RPMI8226 (cell line): Measurements from ENCODE around the gene SLC35G1.

ENCODE experiments used
- DNase-seq: peaks from one replicate; pipeline ENCODE4 v3.0.0-alpha.2; 2015

Gene SLC35G1

GRCh38 chr10:93894516-93895378 is 969 bp downstream of the SLC35G1 start:
- DNase-seq, result no peak

DNA sequence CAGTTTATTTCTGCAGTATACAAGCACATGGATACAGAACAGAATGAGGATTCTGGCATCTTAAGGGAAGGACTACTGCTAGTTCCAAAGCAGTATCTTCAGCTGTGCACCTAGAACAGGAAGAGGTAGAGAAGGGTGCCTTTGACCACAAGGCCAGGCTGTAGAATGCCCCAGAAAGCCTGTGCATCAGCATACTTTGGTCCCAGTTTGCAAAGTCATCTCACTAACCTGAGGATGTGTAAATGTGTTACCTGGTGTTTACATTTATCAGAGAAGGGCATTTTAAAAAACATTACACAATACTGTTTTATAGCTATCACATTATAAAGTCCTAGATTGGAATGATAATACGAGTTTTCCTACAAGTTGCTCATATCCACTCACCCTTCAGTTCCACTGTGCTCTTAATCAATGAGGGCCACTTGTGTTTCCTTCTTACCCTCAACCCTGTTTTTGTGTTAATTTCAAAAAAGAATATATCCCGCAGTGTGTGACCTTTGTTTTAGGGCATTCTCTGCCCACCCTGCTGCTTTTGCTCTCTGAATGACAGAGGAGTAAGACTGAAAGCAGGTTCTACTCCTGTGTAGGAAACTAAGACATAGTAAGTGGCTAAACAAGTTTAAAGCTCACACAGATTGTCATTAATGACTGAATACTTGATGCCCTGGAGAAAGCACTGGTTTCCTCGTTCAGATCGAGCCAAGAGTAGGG is 3.4 kb downstream of the SLC35G1 start:
- DNase-seq, result no peak

DNA sequence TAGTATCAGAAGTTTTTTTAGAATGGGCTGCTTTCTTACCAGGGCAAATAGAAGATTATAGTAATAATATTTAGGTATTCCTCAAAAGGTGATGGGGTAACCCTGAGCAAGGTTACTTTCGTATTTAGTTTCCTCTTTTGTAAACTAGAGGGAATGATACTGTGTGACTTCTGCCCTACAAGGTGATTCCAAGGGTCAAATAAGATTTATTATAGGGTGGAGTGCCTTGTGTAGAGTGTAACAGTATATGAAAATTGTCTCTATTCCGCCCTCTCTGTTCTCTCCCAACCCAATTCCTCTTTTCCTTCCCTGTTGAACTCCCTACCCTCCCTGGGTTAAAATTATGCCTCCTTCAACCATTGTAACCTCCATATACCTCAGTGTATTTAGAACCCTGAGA is 5.3 kb downstream of the SLC35G1 start:
- no peak for DNase-seq

DNA sequence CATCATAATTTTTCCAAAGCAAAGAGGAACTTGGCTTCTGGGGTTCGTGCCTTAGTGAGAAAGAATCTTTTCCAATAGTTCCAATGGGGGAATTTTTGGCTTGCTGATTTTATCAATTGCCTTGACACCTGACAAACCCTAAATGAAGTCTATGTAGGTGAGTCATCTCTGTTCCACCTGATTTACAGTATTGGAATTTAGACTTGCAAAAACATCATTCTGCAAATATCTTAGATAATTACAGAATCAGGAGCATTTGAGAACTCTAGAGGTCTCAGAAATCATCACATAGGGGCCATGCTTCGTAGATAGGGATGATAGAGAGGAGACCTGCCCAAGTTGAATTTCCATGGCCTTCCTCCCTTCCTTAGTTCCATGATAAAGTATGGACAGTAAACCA is 9.3 kb downstream of the SLC35G1 start:
- DNase-seq, result no peak

DNA sequence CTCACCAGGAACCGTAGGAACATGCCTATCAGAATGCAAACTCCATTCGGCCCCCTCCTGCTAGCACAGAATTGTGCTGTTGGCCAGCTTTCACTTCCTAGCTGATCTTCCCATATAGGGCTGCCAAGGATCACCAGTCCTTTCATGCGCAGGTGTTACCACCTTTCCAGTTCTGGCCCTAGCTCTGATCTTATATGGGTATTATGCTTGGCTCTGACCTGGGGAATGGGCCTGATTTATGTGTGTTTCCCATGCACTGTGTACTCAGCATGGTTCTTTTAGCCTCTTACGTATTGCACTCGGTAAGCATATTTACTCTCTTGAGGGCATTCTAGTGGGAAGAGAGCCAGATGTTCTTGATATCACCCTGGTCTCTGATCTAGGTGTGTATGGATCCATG is 11.1 kb downstream of the SLC35G1 start:
- DNase-seq, result no peak

DNA sequence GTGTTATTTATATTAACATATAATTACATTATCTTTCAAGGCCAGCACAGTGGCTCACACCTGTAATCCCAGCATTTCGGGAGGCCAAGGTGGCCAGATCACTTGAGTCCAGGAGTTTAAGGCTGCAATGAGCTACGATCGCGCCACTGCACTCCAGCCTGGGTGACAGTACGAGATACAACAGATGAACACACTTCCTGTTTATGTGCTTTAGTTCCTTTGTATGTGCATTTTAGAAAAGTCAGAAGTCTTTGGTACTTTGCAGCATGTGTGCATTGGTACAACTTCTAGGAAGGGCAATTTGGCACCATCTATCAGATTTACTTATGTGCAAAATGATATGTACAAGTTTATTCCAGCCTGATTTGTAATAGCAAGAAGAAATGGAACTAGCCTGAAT is 13.3 kb downstream of the SLC35G1 start:
- no peak for DNase-seq

- DNase-seq, result no peak
Measured at GRCh38 chr10:93911866-93912265, 18.1 kb downstream of the SLC35G1 start.

GRCh38 chr10:93912444-93912843 is 18.7 kb downstream of the SLC35G1 start:
- DNase-seq, result no peak

GRCh38 chr10:93913706-93914105 is 19.9 kb downstream of the SLC35G1 start:
- no peak for DNase-seq

DNA sequence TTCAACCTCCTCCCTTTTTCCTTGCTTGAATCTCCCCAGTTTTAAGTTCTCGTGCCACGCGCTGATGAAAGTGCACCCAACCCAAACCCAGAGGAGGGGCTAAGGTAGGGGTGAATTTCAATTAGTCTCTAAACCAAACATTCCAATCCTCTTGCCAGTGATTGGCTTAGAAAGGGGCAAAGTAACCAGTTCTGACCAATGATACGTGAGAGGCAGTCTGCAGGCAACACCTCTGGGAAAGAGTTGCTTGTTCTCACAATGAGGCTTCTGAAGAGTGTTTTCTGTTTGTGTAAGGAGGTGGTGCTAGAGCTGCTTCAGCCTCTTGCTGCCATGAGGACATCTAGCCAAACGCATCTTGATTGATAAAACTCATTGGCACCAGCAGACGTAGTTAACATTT is 21.8 kb downstream of the SLC35G1 start:
- DNase-seq, result no peak

DNA sequence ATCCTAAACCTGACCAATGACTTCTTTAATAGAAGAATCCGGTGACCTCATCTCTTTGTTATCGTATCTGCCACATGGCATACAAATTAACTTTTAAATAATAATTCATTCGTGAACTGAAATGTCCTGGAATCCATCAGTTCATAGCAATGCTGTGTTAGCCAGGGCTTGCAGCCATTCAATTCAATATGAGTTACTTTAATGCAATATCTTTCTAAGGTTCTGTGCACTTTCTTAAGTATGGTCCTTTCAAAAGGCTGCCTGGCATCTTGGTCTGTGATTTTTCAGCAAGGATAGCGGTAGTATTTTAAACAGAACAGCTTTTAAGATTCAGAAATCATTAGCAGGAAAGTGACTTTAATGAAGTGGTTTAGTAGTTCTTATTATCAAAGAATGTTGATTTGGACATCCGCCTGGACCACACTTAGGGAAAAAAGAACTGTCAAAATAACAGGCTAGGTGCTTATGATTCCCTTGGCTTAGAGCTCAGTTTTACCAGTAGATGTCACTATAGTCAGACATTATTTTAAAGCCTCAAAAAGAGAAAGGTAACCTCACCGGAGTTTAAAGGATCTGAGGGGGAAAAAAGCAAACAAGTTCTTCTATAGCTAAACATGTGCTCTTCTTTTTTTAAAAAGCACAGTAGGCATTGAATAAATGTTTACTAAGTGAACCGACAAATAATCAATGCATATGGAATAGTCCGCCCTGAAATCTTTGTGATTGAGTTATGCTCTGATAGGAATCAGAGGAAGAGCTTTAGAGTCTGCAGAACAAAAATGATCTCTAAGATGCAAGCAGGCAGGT is 22.7 kb downstream of the SLC35G1 start:
- DNase-seq, result no peak

DNA sequence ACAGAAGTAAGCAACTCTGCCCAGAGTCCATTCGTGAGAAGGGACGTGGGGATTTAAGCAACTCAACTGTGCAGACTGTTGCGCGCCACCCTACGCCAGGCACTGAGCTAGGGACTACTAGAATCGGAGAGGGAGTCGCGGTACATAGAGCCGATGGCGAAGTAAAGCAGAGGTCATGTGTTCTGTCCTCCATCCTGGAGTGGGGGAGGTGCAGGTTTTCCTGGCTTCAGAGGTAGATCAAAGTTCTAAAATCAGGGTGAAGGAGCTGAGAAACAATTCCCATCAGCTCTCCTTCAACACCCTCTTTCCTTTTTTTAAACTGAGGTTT is 23.2 kb downstream of the SLC35G1 start:
- DNase-seq, result no peak

DNA sequence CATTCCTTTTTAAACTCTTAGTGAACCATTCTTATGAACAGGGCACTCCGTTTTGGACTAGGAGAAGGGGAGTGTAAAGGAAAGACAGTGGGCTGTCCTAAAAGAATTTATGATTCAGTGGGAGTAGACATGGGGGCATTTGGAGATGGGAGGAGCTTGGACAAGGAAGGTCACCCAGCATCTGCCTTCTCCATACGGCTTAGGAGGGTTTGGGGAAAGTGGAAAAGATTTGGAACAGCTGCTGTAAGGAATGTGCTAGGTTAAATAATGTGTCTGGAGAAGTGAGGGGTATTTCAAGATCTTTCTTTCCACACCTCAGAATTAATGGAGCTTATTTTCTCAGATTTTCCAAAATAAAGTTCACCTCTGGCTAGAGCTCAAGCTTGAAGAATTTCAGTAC is 24.0 kb downstream of the SLC35G1 start:
- DNase-seq, result no peak

DNA sequence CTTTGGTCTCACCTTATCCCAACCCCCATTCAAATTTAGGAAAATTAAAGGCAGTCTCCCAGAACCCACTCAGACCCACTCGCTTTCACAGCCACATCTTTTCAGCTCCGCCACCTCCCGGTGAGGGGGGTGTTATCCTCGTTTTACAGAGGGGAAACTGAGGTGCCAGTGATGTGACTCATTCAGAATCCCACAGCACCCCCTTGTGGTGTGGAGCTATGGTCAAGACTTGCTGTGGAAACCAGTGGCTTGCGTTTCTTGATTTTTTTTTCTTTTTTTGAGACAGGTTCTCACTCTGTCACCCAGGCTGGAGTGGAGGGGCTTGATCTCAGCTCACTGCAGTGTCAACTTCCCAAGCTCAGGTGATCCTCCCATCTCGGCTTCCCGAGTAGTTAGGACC is 27.6 kb downstream of the SLC35G1 start:
- peak; percentile 3 for DNase-seq

- DNase-seq, result no peak
Measured at GRCh38 chr10:93926613-93927012, 32.8 kb downstream of the SLC35G1 start.

- no peak for DNase-seq
Measured at GRCh38 chr10:93938140-93938539, 44.4 kb downstream of the SLC35G1 start.

GRCh38 chr10:93940881-93941280 is 47.1 kb downstream of the SLC35G1 start:
- DNase-seq, result no peak

GRCh38 chr10:93941606-93942005 is 47.8 kb downstream of the SLC35G1 start:
- DNase-seq, result no peak

- no peak for DNase-seq
Measured at GRCh38 chr10:93945819-93946218, 52.0 kb downstream of the SLC35G1 start.

DNA sequence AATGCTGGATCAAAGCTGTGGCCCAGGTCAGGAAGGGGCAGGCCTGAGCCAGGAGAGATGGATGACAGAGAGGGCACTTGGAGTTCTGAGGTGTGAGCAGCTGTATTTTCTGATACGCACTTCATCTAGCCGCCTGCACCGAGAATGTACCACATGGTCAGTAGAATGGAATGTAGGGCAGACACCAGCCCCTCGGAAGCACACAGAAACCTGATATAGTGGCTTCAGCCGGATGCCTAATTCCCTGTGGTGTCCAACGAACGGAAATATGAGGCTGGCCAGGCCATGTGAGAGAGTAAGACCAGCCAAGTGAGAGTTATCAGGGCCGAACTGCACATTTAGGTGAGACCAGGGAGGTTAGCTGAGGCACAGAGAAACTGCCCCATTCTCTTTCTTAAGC is 53.3 kb downstream of the SLC35G1 start:
- no peak for DNase-seq

GRCh38 chr10:93947524-93947923 is 53.7 kb downstream of the SLC35G1 start:
- DNase-seq, result no peak

- DNase-seq, result no peak
Measured at GRCh38 chr10:93951905-93952304, 58.1 kb downstream of the SLC35G1 start.
